Fibroblast of lung (primary cell): ENCODE results near the gene ROBO2.

Source experiments
- CTCF ChIP-seq, 2 donors: IDR thresholded peaks in 1 of 2; conservative IDR thresholded peaks in 1 of 2; 1 replicate in 1 of 2; 2 replicates in 1 of 2; pipeline ENCODE4 v1.5.1; 2011 to 2012; ENCODE audit warnings: low read length in 2 of 2, control low read depth in 1 of 2, inconsistent platforms in 1 of 2, low read depth in 1 of 2, mild to moderate bottlenecking in 1 of 2
- EZH2 ChIP-seq: IDR thresholded peaks from 2 replicates; pipeline ENCODE4 v1.5.1; 2012; ENCODE audit warnings: low read length, control low read depth, mild to moderate bottlenecking; ENCODE audit errors: missing control alignments

- TF ChIP-seq CTCF (conservative IDR thresholded peaks at IDR 0.05 in 1 of 2, IDR thresholded peaks at IDR 0.05 in 1 of 2; ENCODE audit: low read depth in 1 of 2, low read length in 2 of 2) (no peak), EZH2 (no peak)
Measured at GRCh38 chr3:77096966-77097890, 57.3 kb downstream of the ROBO2 start.
